OCI-LY1 (cell line): Measurements from ENCODE around the gene NDUFA12.

Experiments used
- EZH2 ChIP-seq: fragments of 200-600 bp; sonication (generic), shearing (Covaris generic); IDR thresholded peaks from 2 replicates; pipeline ENCODE4 v1.8.0; 2017; ENCODE audit warnings: borderline replicate concordance, mixed run types, mild to moderate bottlenecking, antibody characterized with exemption, low read length, moderate library complexity, mixed read lengths
- TF ChIP-seq, protein P1 (sequence below): fragments of 200-600 bp; sonication (generic), shearing (Covaris generic); IDR thresholded peaks from 2 replicates; pipeline ENCODE4 v1.5.1; 2017; ENCODE audit warnings: mild to moderate bottlenecking, antibody characterized with exemption, low read length, moderate library complexity, mixed read lengths

DNA sequence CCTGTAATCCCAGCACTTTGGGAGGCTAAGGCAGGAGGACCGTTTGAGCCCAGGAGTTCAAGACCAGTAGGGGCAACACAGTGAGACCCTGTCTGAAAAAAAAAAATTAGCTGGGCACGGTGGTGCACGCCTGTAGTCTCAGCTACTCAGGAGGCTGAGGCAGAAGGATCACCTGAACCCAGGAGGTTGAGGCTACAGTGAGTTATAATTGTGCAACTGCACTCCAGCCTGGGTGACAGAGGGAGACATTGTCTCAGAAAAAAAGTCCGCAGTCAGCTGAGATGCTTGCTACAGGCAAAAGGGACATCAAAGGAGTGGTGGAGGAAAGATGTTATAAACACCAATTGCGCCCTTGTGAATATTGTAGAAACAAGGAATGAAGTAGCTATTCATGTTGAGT, 77.8 kb downstream of the NDUFA12 start:
- TF ChIP-seq, protein P1, sequence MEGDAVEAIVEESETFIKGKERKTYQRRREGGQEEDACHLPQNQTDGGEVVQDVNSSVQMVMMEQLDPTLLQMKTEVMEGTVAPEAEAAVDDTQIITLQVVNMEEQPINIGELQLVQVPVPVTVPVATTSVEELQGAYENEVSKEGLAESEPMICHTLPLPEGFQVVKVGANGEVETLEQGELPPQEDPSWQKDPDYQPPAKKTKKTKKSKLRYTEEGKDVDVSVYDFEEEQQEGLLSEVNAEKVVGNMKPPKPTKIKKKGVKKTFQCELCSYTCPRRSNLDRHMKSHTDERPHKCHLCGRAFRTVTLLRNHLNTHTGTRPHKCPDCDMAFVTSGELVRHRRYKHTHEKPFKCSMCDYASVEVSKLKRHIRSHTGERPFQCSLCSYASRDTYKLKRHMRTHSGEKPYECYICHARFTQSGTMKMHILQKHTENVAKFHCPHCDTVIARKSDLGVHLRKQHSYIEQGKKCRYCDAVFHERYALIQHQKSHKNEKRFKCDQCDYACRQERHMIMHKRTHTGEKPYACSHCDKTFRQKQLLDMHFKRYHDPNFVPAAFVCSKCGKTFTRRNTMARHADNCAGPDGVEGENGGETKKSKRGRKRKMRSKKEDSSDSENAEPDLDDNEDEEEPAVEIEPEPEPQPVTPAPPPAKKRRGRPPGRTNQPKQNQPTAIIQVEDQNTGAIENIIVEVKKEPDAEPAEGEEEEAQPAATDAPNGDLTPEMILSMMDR, result no peak
- TF ChIP-seq EZH2, result no peak
